HepG2 (cell line): Measurements from ENCODE around the gene TLR9. TPM values are rescaled to one million over a fixed set of nuclear protein-coding genes. Genes with fewer than 3 reads are reported as not detected.

Experiments
- ATAC-seq: fragments of 200-7000 bp; cut with Tn5 transposase; 3 replicates; pipeline ENCODE4 v1.9.1; 2020; ENCODE audit warnings: mild to moderate bottlenecking, moderate library complexity
- BruUV-seq: library from RNA; stranded (reverse); fragments of 400-500 nt; replicated peaks from 2 replicates; lab custom pipeline; 2021; lab: Mats Ljungman, UMichigan
- CTCF ChIA-PET: fragments of 300-600 bp; formaldehyde crosslinking; extraction: SDS; loops from one replicate; lab custom pipeline; 2021; ENCODE audit warnings: low total read pairs, inconsistent platforms, low intra/inter-chr PET ratio; lab: Yijun Ruan, JAX
- POLR2A ChIA-PET: fragments of 350-600 bp; sonication (Branson Sonifier 250); formaldehyde crosslinking; loops from one replicate; lab custom pipeline; 2020; ENCODE audit warnings: antibody characterized with exemption, inconsistent platforms; lab: Yijun Ruan, JAX
- DNase-seq: peaks from one replicate; pipeline ENCODE4 v3.0.0-alpha.2; 2015; ENCODE audit warnings: low spot score
- FAIRE-seq: peaks from 3 replicates; lab custom pipeline; 2011; peaks lifted over from hg19 to GRCh38; lab: Jason Lieb, UNC
- H2AFZ ChIP-seq: one replicate; pipeline ENCODE4 v1.6.1; 2011; ENCODE audit warnings: low read length, inconsistent platforms
- H3K27ac ChIP-seq: fragments of 300-600 bp; 3 replicates; pipeline ENCODE4 v1.8.0; 2011; ENCODE audit warnings: mixed run types, mild to moderate bottlenecking, mixed read lengths, low read length, inconsistent platforms; ENCODE audit not compliant: insufficient read depth; ENCODE audit errors: extremely low read length
- H3K27me3 ChIP-seq, 2 experiments: fragments of 200-600 bp in 1 of 2; 2 replicates in 1 of 2; 3 replicates in 1 of 2; pipeline versions ENCODE4 v1.6.0 to v1.8.0; 2011; ENCODE audit warnings: low read length in 2 of 2, mild to moderate bottlenecking in 2 of 2, moderate library complexity in 2 of 2, inconsistent platforms in 1 of 2; ENCODE audit not compliant: insufficient read depth in 2 of 2, control insufficient read depth in 1 of 2
- H3K36me3 ChIP-seq, 2 experiments: fragments of 200-600 bp in 1 of 2; replicated peaks in 1 of 2; 2 replicates in 1 of 2; 3 replicates in 1 of 2; pipeline versions ENCODE4 v1.5.1 to v1.8.0; 2011; ENCODE audit warnings: low read length in 2 of 2, inconsistent platforms in 1 of 2; ENCODE audit not compliant: insufficient read depth in 2 of 2, control insufficient read depth in 1 of 2
- H3K4me1 ChIP-seq: 2 replicates; pipeline ENCODE4 v1.5.1; 2012; ENCODE audit warnings: low read length, inconsistent platforms; ENCODE audit not compliant: insufficient read depth
- H3K4me2 ChIP-seq: 2 replicates; pipeline ENCODE4 v1.6.0; 2011; ENCODE audit warnings: low read depth, low read length, inconsistent platforms
- H3K4me3 ChIP-seq, 3 experiments: fragments of 200-600 bp in 1 of 3; sonication (generic), shearing (Covaris generic) in 1 of 3; replicated peaks in 1 of 3; 2 replicates each; pipeline ENCODE4 v1.5.1; 2011 to 2016; ENCODE audit warnings: low read length in 3 of 3, inconsistent platforms in 2 of 3, low read depth in 2 of 3, mild to moderate bottlenecking in 2 of 3, control low read depth in 1 of 3, mixed read lengths in 1 of 3; ENCODE audit not compliant: insufficient read depth in 1 of 3
- H3K79me2 ChIP-seq: one replicate; pipeline ENCODE4 v1.6.1; 2011; ENCODE audit warnings: low read length, inconsistent platforms; ENCODE audit not compliant: insufficient read depth
- H3K9ac ChIP-seq: 2 replicates; pipeline ENCODE4 v1.6.0; 2011; ENCODE audit warnings: mild to moderate bottlenecking, low read depth, low read length, inconsistent platforms; ENCODE audit not compliant: insufficient read depth
- H3K9me3 ChIP-seq: 2 replicates; pipeline ENCODE4 v1.5.1; 2012; ENCODE audit warnings: mild to moderate bottlenecking, low read length
- H4K20me1 ChIP-seq: 2 replicates; pipeline ENCODE4 v1.6.0; 2011; ENCODE audit warnings: inconsistent platforms, mild to moderate bottlenecking, low read length, moderate library complexity; ENCODE audit not compliant: insufficient read depth
- AGO2 ChIP-seq: fragments of 200-400 bp; formaldehyde crosslinking; optimal IDR thresholded peaks from 2 replicates; pipeline ENCODE3; 2017; ENCODE audit warnings: mild to moderate bottlenecking, low read depth, low read length, moderate library complexity
- FLYWCH1 ChIP-seq: sonication (generic); formaldehyde crosslinking; IDR thresholded peaks from 2 replicates; pipeline ENCODE4 v1.8.1; 2023; ENCODE audit warnings: mild to moderate bottlenecking, missing genetic modification reagents
- HHEX ChIP-seq: IDR thresholded peaks from 2 replicates; pipeline ENCODE4 v1.6.1; 2016; ENCODE audit warnings: control low read depth
- HOXA3 ChIP-seq: sonication (generic); formaldehyde crosslinking; IDR thresholded peaks from 2 replicates; pipeline ENCODE4 v1.5.0; 2020; ENCODE audit warnings: missing genetic modification reagents
- KDM6A ChIP-seq: IDR thresholded peaks from 2 replicates; pipeline ENCODE4 v1.6.1; 2016; ENCODE audit warnings: low read depth
- KLF13 ChIP-seq: sonication (generic); formaldehyde crosslinking; IDR thresholded peaks from 2 replicates; pipeline ENCODE4 v1.4.0; 2020; ENCODE audit warnings: mild to moderate bottlenecking, missing genetic modification reagents
- MAX ChIP-seq: IDR thresholded peaks from 2 replicates; pipeline ENCODE4 v1.6.1; 2012; ENCODE audit warnings: inconsistent platforms
- TCF7L2 ChIP-seq: IDR thresholded peaks from 2 replicates; pipeline ENCODE4 v1.6.1; 2011; ENCODE audit warnings: mild to moderate bottlenecking, low read depth, low read length, moderate library complexity
- TEF ChIP-seq: sonication (generic); formaldehyde crosslinking; IDR thresholded peaks from 2 replicates; pipeline ENCODE4 v1.5.0; 2020; ENCODE audit warnings: missing genetic modification reagents
- TOPORS ChIP-seq: sonication (generic); formaldehyde crosslinking; IDR thresholded peaks from 2 replicates; pipeline ENCODE4 v1.8.0; 2023; ENCODE audit warnings: mild to moderate bottlenecking, missing genetic modification reagents
- ZNF512B ChIP-seq: sonication (generic); formaldehyde crosslinking; IDR thresholded peaks from 2 replicates; pipeline ENCODE4 v1.5.1; 2020; ENCODE audit warnings: missing genetic modification reagents, mild to moderate bottlenecking, borderline replicate concordance
- WGBS: methylation state at CpG from one replicate; pipeline ENCODE4 v1.1.6; 2017; ENCODE audit warnings: low lambda C conversion rate; 5-methylcytosine and 5-hydroxymethylcytosine counted together
- in situ Hi-C: cut with HindIII; loops from 2 replicates; pipeline ENCODE4 v1.10.0; 2017; ENCODE audit warnings: low pct_unique_long_range_greater_than_20kb; ENCODE audit not compliant: extremely low pct_ligation_motif_present
- intact Hi-C: fragments of 100-400 bp; cut with micrococcal nuclease; formaldehyde crosslinking; loops from one replicate; pipeline ENCODE4 v1.10.0; 2022; ENCODE audit not compliant: unreplicated experiment
- polyA plus RNA-seq, 8 experiments: library from polyadenylated mRNA; depleted of rRNA in 3 of 8; stranded (reverse) in 7 of 8; unstranded in 1 of 8; fragments of >200 nt; fragmentation: Illumina TruSeq in 4 of 8; extraction: Trizol in 4 of 8; gene quantifications; 2 replicates each; pipeline versions ENCODE4 v1.2.1 to v1.2.3, GENCODE V29; 2011 to 2016; ENCODE audit warnings: low read depth in 4 of 8, missing spikeins in 1 of 8, mixed read lengths in 1 of 8; ENCODE audit not compliant: insufficient read depth in 1 of 8
- total RNA-seq, 5 experiments: library from RNA; depleted of rRNA; stranded (reverse); fragments of >200 nt; fragmentation: Illumina TruSeq; extraction: Trizol; gene quantifications; 2 replicates each; pipeline ENCODE4 v1.2.3, GENCODE V29; 2016; ENCODE audit warnings: low read depth in 1 of 5

Gene TLR9
- total and polyA plus RNA-seq, 2 of the 13 experiments (the other 11 are each of a cell fraction or from before 2014, with no cell fraction given), result not detected

GRCh38 chr3:52215351-52215750, 10.1 kb downstream of the TLR9 start:
- Histone ChIP-seq H3K36me3 (peaks cover 17 to 39% of the 10 kb centered on the region in 2 experiments; a peak in 4 of 5 replicates), H3K79me2 (no peaks in the 10 kb centered on the region), H4K20me1 (no peaks in the 10 kb centered on the region), H3K4me1 (peaks cover 57% of the 10 kb centered on the region), H2AFZ (no peak overlapping the region), H3K9me3 (no peaks in the 10 kb centered on the region), H3K27me3 (no peaks in the 10 kb centered on the region), H3K4me2 (no peak overlapping the region), H3K27ac (no peak overlapping the region), H3K9ac (no peak overlapping the region), H3K4me3 (no peak overlapping the region)
- BruUV-seq, result no TSS peak
- DNase-seq (no peak), FAIRE-seq (no peak), ATAC-seq (no peak)
- intact Hi-C loops, result no loop called here
- in situ Hi-C loops, result no loop called here
- POLR2A ChIA-PET, result interaction anchor here (1.7 kb wide), 1 partner anchor 23 kb away, joined by 6 read pairs; no protein-coding TSS in a partner anchor
- no peak for TF ChIP-seq TEF (CRISPR knock-in tag)
- peak; percentile 34 for TF ChIP-seq AGO2
- TF ChIP-seq HOXA3 (CRISPR knock-in tag), result no peak
- no peak for TF ChIP-seq ZNF512B (CRISPR knock-in tag)
- CTCF ChIA-PET, result no interaction called here
- WGBS, result 93% methylated on average over 7 of the region's 7 CpGs

GRCh38 chr3:52213901-52214300, 11.5 kb downstream of the TLR9 start:
- Histone ChIP-seq H3K79me2 (no peaks in the 10 kb centered on the region), H2AFZ (no peak overlapping the region), H4K20me1 (no peaks in the 10 kb centered on the region), H3K27me3 (no peaks in the 10 kb centered on the region), H3K9ac (no peak overlapping the region), H3K36me3 (peaks cover 19 to 47% of the 10 kb centered on the region in 2 experiments; a peak in 4 of 5 replicates), H3K4me1 (peaks cover 63% of the 10 kb centered on the region)
- intact Hi-C loops, result no loop called here
- no peak for DNase-seq
- POLR2A ChIA-PET, result no interaction called here
- TF ChIP-seq KDM6A (no peak), FLYWCH1 (CRISPR knock-in tag) (no peak), HHEX (no peak), TCF7L2 (no peak), KLF13 (no peak), TOPORS (CRISPR knock-in tag) (no peak), MAX (no peak)
- TF ChIP-seq, all 625 proteins: peak for 0
- H3K27ac ChIP-seq, result no peak overlapping the region
- CTCF ChIA-PET, result no interaction called here
- H3K4me2 ChIP-seq, result no peak overlapping the region
- FAIRE-seq (no peak), ATAC-seq (no peak)
- in situ Hi-C loops, result no loop called here
- H3K9me3 ChIP-seq, result no peaks in the 10 kb centered on the region
- no peak overlapping the region for H3K4me3 ChIP-seq
- BruUV-seq, result no TSS peak
